BE2C (cell line): Measurements from ENCODE around the gene CDC42EP5.
"Not testable (repeated sequence)": the region's sequence is repeated elsewhere in the genome, so short reads cannot be mapped to it uniquely, and the experiment has no call there.

ENCODE experiments used
- DNase-seq: peaks from one replicate; pipeline ENCODE4 v3.0.0-alpha.2; 2020
- H3K27me3 ChIP-seq: fragments of 250-450 bp; sonication (Bioruptor Pico); 2 replicates; pipeline ENCODE4 v1.5.1; 2020; ENCODE audit warnings: mild to moderate bottlenecking
- H3K36me3 ChIP-seq: fragments of 250-450 bp; sonication (Bioruptor Pico); 2 replicates; pipeline ENCODE4 v1.5.1; 2020; ENCODE audit warnings: mild to moderate bottlenecking
- H3K4me1 ChIP-seq: fragments of 250-450 bp; sonication (Bioruptor Pico); 2 replicates; pipeline ENCODE4 v1.5.1; 2020
- H3K4me3 ChIP-seq: 2 replicates; pipeline ENCODE4 v1.5.1; 2011; ENCODE audit warnings: low read depth, low read length
- H3K9me3 ChIP-seq: fragments of 250-450 bp; sonication (Bioruptor Pico); 2 replicates; pipeline ENCODE4 v1.5.1; 2020
- TF ChIP-seq, protein P1 (sequence below): IDR thresholded peaks from 2 replicates; pipeline ENCODE4 v1.5.1; 2012; ENCODE audit warnings: mild to moderate bottlenecking, low read depth, low read length

CDC42EP5 gene

DNA sequence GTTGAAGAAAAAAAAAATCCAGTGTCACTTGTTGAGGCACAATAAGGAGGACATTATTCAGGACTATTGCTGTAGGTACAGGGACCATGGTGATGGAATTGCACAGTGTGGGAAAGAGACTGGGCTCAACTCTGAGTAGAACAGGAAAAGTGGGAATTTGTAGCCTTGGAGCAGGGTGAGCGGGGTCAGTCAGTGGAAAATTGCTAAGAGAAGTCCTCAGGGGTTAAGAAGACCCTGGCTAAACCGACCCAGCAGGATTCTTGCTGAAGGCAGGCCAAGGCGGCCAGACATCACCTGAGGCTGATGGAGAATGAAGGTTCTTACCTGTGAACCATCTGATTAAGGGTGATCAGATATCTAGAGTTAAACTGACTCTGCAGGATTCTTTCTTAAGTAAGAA lies 42.1 kb upstream of the CDC42EP5 start:
- no peak for DNase-seq
- no peak overlapping the region for H3K4me3 ChIP-seq
- TF ChIP-seq, protein P1, sequence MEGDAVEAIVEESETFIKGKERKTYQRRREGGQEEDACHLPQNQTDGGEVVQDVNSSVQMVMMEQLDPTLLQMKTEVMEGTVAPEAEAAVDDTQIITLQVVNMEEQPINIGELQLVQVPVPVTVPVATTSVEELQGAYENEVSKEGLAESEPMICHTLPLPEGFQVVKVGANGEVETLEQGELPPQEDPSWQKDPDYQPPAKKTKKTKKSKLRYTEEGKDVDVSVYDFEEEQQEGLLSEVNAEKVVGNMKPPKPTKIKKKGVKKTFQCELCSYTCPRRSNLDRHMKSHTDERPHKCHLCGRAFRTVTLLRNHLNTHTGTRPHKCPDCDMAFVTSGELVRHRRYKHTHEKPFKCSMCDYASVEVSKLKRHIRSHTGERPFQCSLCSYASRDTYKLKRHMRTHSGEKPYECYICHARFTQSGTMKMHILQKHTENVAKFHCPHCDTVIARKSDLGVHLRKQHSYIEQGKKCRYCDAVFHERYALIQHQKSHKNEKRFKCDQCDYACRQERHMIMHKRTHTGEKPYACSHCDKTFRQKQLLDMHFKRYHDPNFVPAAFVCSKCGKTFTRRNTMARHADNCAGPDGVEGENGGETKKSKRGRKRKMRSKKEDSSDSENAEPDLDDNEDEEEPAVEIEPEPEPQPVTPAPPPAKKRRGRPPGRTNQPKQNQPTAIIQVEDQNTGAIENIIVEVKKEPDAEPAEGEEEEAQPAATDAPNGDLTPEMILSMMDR, result no peak
- no peaks in the 10 kb centered on the region for H3K9me3 ChIP-seq
- H3K36me3 ChIP-seq, result no peaks in the 10 kb centered on the region
- H3K4me1 ChIP-seq, result no peaks in the 10 kb centered on the region
- H3K27me3 ChIP-seq, result peaks cover 59% of the 10 kb centered on the region

DNA sequence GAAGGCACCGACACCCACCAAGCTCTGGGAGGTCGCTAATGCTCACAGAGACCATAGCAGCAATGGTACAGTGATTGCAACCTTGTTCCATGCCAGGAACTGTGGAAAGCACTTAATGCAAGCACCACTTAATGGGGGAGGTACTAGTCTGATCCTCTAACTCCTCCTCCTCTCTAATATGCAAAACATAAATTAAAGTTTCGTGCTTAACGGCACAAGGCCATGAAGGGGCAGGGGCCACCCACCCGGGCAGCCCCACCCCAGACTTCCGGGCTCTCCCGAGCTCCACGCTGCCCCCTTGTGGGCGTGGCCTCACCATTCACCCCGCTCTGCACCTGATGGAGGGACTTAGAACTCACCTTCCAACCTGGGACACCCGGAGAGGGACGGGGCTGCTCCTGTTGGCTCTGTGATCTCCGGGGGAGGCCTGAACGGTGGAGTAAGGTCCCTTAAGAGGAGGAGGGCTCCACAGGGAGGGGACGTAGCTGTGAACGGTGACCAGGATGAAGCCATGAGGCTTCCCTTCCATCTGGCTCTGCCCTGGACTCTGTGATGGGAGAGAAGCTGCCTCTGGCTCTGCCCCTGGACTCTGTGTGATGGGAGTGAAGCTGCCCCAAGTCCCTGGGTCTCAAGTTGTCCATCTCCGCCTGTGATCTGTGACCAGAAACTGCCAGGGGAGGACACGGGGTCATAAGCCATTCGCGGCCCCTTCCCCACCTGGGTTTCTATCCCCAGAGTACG lies 36.3 kb upstream of the CDC42EP5 start:
- H3K4me1 ChIP-seq, DNase-seq, H3K4me3 ChIP-seq, H3K36me3 ChIP-seq, H3K9me3 ChIP-seq: not testable (repeated sequence)
- peaks cover 27% of the 10 kb centered on the region for H3K27me3 ChIP-seq

DNA sequence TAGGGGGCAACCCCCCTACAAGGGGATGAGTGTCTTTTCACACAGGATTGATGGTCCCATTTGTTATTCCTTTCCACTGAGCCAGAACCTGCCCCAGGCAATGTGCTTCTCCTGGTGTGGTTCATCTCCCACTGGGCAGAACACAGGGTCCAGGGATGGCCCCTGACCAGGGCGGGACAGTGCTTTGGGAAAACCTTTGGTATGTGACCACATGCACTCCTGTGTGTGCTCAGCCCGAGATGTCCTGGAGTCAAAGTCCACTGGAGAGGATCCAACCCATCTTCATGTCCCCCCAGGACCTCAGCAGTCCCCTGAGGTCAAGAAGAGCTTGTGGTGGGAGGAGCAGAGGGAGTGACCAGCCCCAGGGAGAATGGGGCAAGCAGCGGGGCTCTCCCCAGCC lies 35.4 kb upstream of the CDC42EP5 start:
- H3K4me1 ChIP-seq, DNase-seq, H3K36me3 ChIP-seq, H3K9me3 ChIP-seq, H3K4me3 ChIP-seq: not testable (repeated sequence)
- peaks cover 22% of the 10 kb centered on the region for H3K27me3 ChIP-seq

DNA sequence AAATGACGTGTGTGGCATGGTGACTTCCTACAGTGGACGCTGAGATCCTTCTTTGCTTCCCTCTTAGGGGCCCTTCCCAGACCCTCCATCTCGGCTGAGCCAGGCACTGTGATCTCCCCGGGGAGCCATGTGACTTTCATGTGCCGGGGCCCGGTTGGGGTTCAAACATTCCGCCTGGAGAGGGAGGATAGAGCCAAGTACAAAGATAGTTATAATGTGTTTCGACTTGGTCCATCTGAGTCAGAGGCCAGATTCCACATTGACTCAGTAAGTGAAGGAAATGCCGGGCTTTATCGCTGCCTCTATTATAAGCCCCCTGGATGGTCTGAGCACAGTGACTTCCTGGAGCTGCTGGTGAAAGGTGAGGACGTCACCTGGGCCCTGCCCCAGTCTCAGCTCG lies 34.7 kb upstream of the CDC42EP5 start:
- TF ChIP-seq, protein P1, result no peak
- no peak for DNase-seq
- Histone ChIP-seq H3K9me3 (no peaks in the 10 kb centered on the region), H3K4me3 (no peak overlapping the region), H3K36me3 (no peaks in the 10 kb centered on the region), H3K27me3 (peaks cover 20% of the 10 kb centered on the region), H3K4me1 (no peaks in the 10 kb centered on the region)

DNA sequence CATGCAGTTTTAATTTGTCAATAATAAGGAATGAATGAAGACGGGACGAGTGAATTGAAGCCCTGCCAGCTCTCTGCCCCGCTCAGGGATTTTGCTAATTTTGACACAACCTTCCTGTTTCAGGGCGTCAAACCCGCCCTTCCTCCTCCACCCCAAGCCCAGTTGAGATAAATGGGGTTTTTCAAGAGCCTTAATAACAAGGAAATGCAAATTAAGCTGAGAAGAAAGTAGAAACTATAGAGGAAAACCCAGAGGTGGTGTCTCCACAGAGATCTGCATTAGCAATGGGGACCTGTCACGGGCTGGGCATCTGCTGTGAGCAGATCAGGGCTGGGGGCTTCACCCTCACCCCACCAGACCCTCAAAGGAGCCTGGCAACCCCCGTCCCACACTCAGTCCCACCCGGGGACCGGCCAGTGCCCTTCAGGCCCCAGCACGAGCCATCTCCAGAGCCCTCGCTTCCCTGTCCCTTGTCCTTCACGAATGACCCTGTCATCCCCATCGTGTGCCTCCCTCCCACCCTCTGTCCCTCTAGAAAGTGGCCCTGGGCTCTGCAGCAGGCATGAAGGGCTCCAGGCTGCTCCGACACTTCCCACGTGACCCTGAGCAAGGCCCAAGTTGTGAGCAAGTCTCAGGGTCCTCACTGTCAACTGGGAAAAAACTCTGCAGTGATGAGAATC lies 34.1 kb upstream of the CDC42EP5 start:
- not testable (repeated sequence) for DNase-seq, H3K36me3 ChIP-seq, H3K4me3 ChIP-seq, H3K4me1 ChIP-seq, H3K9me3 ChIP-seq
- H3K27me3 ChIP-seq, result peaks cover 18% of the 10 kb centered on the region

DNA sequence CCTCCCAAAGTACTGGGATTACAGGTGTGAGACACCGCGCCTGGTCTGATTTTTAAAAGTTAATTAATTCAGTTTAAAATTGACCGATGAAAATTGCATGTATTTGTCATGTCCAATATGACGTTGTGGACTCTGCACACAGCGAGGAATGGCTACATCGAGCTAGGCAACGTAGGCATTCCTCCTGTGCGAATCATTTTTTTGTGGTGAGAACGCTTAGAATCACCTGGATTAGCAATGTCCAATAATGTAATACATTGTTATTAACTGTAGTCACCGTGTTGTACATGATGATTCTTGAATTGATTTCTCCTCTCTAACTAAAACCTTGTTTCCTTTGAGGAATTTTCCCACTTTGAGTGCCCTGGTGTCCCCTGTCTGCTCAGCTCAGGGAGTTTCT lies 33.0 kb upstream of the CDC42EP5 start:
- Histone ChIP-seq H3K4me1 (no peaks in the 10 kb centered on the region), H3K36me3 (no peaks in the 10 kb centered on the region), H3K9me3 (no peaks in the 10 kb centered on the region), H3K27me3 (peaks cover 14% of the 10 kb centered on the region), H3K4me3 (no peak overlapping the region)
- TF ChIP-seq, protein P1, result no peak
- no peak for DNase-seq

DNA sequence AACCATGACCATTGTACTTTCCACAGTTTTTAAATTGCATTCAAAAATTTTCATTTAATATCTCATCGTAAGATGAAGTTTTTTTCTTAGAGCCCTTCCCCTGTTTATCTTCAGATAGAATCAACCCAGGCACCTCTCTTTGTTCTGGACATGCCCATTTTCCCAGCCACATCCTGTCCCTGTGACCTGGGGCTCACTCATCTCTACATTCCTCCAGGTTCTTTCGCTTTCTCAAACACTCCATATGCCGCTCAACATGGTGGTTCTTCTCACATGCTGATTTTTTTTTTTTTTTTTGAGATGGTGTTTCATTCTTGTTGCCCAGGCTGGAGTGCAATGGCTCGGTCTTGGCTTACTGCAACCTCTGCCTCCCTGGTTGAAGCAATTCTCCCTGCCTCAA lies 32.4 kb upstream of the CDC42EP5 start:
- not testable (repeated sequence) for DNase-seq, H3K9me3 ChIP-seq, H3K36me3 ChIP-seq, H3K4me3 ChIP-seq, H3K4me1 ChIP-seq
- H3K27me3 ChIP-seq, result peaks cover 14% of the 10 kb centered on the region

DNA sequence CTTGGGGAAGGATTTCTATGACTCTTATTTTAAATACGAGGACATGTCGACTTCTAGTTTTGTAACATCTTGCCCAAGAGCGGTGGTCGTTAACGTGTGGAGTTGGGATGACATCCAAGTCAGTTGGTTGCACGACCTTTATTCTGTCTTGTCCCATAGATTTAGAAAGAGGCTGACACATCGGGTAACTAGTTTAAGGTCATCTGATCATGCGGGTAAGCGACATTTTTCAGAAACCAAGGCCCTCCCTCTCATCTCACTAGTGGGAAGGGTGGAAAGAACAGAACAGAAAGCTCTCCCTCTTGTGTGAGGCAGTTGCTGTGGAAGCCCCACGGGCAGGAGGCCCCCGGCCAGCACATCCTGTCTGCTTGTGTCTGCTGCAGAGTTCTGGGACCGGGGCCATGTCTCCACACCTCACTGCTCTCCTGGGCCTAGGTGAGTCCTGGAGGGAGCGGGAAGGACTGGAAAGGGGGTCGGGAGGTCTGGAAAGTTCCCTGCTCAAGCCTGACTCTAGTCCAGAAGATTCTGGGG lies 29.5 kb upstream of the CDC42EP5 start, which contains the start of gene LAIR2:
Gene LAIR2, plus strand, starts transcription at position 314 of the 531 bp plus-strand sequence. Its CDS starts 88 bp downstream, at position 402.
- H3K4me1 ChIP-seq, result no peaks in the 10 kb centered on the region
- DNase-seq, result no peak
- H3K27me3 ChIP-seq, result peaks cover 19% of the 10 kb centered on the region
- no peak within 1 kb of the TSS for H3K4me3 ChIP-seq
- H3K36me3 ChIP-seq, result no peaks in the 10 kb centered on the region
- TF ChIP-seq, protein P1, result no peak
- H3K9me3 ChIP-seq, result no peaks in the 10 kb centered on the region

DNA sequence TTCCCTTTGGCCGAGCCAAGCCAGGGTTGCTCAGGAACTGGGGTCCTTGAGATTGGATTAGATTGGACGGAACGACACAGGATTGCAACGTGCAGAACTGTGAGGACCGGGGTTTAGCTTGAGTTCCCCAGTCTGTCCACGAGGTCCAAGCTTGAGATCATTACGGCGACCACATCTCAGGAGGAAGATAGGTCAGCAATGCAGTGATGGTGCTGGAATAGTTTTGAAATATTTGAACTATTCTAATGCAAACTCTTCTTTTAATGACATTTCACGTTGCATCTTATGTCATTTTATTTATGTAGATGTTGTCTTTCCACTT lies 25.3 kb upstream of the CDC42EP5 start:
- not testable (repeated sequence) for H3K4me3 ChIP-seq, DNase-seq, H3K36me3 ChIP-seq, H3K4me1 ChIP-seq, H3K9me3 ChIP-seq
- peaks cover 37% of the 10 kb centered on the region for H3K27me3 ChIP-seq

DNA sequence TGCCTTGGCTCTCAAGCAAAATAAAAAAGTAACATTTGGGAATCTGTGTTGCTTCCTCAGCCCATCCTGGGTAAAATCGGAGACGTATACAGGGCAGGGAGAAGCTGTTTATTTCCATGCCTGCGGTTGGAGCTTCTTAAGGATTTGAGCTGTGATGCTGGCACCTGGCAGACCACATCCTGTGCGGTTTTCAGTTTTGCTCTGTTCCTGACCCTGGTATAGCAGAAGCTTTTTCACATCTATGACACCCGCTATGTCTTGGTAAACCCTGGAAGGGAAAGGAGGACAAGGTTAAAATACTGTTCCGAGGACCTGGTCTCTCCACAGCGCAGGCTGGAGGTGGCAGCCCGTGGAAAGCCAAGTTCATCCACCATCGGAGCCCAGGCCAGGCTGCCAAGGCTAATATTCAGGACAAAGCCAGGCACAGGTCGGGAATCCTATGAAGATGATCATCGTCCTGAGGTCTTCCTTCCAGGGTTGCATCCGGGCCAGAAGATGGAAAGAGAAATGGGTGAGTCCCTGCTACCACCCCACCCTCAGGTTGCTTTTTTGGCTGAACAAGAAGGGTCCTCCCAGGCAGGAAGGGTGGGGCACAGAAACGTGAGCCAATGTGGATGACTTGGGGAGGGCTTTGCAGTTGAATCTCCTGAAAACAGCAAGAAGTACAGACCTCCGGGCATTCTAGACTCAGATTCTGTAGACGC lies 24.8 kb upstream of the CDC42EP5 start:
- H3K4me3 ChIP-seq, DNase-seq, H3K9me3 ChIP-seq, H3K4me1 ChIP-seq, H3K36me3 ChIP-seq: not testable (repeated sequence)
- peaks cover 35% of the 10 kb centered on the region for H3K27me3 ChIP-seq

DNA sequence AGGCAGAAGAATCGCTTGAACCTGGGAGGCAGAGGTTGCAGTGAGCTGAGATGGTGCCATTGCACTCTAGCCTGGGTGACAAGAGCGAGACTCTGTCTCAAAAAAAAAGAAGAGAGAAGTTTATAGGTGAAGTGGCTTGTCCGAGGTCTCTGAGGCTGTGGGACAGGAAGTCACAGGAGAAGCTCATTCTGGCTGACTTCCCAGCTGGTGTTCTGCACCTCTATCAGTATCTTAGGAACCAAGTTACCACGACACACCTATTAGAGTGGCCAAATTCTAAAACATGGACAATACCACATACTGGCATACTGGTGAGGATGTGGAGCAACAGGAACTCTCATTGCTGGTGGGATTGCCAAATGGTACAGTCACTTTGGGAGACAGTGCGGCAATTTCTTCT lies 22.2 kb upstream of the CDC42EP5 start:
- H3K4me3 ChIP-seq, H3K4me1 ChIP-seq, H3K36me3 ChIP-seq, H3K9me3 ChIP-seq, DNase-seq: not testable (repeated sequence)
- H3K27me3 ChIP-seq, result peaks cover 40% of the 10 kb centered on the region
